ENCODE measurements around the gene LRRK1.
"Not testable (repeated sequence)": the region's sequence is repeated elsewhere in the genome, so short reads cannot be mapped to it uniquely, and the experiment has no call there.

Gene LRRK1

DNA sequence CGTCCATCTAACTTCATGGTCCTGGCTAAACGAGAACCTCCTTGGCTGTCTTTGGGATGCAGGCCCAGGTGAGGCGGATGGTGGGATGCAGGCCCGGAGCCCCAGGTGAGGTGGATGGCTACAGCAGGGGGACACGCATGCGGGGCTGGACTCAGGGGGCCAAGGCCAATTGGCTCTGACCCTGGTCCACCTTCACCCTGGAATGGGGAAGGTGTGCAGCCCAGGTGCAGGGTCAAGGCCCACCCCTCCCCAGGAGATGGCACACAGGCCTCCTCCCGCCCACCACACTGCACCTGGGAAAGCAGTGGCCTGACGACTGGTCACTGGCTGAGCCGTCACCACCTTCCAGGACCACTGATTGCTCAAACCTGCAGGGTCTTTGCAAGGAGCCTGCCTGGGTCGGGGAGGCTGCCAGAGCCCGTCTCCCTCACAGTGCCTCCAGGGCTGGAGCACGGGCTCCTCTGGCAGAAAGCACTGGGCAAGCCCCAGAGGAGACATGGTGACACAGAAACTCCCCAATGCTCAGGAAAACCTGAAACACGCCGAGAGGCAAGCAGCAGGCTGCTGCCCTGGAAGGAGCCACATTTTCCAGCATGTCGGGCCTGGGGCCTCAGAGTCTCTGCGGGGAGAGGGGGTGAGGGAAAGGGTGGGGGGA lies 159.6 kb downstream of the LRRK1 start:
- DNase-seq: no peak

DNA sequence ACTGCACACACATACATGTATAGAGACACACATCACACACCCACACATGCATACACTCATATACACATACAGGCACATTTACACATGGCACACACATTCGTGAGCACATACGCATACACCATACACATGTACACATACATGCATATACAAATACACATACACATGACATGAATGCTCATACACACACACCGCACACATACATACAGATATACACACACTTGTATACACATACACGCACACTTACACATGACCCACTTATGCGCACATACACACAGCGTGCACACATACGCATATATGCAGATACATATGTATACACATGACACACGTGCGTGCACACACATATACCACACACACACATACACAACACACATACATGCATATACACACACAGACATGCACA lies 162.7 kb downstream of the LRRK1 start:
- no peak for DNase-seq

DNA sequence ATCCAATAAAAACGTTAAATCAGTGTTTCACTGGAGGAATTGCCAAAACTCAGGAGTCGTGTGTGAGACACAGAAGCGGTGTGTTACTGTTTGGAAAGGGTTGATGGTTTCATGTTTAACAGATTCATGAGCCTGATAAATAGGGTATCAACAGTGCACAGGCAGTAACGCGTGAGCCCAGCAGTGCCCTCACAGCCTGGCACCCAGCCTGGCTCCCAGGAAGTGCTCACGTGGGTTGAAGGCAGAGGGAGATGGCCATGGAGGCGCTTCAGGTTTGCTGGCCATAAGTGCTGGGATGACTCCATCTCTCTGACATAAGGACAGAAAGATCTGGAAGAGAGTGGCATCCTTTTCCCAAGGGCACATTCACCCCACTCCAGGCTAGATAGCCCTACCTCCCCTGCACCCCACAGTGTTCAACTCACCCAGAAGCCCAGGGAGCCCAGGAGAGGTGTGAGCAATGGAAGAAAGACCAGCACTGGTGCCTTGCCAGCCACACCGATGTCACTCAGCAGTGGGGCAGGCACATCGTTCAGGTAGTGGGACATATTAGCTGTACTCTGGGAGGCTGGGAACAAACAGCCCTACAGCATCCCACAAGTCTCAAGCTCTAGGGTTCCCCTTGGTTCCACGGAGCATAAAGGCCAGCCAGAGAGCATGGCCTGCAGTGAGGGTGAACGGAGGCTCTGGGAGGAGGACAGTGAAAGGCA lies 164.3 kb downstream of the LRRK1 start:
- DNase-seq: no peak

DNA sequence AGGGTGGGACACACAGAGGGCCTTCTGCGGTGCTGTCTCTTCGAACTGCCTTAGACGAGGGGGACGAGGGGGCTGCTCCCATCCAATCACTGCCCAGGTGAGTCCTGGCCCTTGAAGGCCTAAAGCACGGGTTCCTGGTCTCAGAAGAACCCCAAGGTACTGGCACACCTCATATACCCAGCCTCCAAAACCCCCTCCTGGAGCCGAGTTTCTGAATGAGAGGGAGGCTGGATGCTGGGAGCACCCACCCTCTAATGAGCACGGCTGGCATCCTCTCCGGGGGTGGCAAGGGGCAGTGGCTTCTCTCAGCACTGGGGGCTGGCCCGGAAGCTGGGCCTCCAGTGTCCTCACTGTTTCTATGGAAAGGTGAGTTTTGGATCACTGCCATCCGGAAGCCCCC lies 165.6 kb downstream of the LRRK1 start:
- DNase-seq: no peak

DNA sequence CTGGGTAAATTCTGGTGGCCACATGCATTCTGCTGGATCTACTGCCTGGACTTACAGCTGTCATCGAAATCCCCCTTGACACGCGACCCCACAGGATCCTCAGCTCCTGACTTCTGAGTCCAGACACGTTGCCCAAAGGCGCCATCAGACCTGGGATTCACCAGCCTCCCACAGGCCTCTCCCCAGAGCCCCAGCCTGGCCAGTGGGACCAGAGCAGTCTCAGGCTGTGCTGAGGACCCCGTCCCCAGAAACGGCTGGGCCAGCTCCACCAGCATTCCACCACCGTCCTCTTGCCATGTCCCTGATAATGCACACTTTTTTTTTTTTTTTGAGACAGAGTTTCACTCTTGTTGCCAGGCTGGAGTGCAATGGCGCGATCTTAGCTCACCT lies 166.1 kb downstream of the LRRK1 start:
- no peak for DNase-seq

DNA sequence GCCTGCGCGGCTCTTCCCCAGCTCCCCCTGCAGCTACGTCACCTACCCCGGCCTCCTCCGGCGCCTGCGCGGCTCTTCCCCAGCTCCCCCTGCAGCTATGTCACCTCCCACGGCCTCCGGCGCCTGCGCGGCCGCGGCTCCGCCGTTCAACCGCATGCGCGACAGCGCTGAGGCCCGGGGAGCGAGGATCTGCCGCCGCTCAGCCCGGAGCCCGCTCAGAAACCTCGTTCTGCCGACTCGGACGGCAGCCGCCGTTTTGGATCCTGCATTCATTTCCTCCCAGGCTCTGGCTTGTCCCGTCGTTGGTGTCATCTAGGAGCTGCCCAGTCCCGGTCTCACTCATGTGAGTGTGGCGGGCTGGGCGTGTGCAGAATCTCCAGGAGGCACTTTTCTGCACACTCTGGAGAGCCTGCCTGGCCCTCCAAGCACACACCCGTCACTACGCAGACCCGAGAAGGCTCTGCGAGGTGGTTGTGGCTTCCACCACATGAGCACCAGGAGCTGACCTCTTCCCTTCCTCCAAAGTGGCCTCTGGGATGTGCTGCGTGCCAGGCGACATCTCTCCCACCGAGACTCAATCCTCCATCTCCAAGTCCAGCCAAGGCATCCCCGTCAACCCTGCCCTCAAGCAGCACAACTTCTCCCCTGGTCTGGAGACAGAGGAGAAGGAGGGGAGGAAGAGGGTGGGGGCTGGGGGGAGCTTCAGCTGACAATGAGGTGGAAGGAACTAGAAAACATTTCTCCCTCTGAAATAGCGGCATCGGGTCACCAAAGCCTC lies 167.4 kb downstream of the LRRK1 start:
- DNase-seq: no peak

DNA sequence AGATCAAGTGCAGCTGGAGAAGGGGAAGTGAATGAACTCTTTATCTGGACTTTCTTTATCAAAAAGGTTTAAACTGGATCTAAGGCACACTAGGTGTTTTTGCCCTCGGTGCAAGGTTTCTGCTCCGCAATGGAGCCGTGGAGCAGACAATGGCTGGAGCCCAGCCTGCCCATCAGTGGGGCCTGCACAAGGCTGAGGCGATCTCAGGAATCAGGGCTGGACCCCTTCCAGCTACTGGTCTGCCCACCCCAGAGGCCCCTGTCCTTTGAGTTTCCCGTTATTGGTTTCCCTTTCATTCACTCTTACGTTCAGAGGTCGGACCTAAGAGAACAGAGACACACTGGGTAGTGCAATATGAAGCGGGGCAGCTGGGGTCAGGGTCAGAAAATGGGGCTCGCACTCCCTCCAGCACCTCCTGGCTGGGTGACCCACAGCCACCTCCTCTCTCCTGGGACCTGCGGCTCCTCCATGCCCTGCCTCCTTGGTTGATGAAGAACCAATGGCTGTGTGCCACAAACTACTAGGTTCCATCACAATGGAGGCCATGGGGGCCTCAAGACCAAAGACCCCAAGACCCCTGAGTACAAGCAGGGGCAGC lies 168.1 kb downstream of the LRRK1 start:
- no peak for DNase-seq

DNA sequence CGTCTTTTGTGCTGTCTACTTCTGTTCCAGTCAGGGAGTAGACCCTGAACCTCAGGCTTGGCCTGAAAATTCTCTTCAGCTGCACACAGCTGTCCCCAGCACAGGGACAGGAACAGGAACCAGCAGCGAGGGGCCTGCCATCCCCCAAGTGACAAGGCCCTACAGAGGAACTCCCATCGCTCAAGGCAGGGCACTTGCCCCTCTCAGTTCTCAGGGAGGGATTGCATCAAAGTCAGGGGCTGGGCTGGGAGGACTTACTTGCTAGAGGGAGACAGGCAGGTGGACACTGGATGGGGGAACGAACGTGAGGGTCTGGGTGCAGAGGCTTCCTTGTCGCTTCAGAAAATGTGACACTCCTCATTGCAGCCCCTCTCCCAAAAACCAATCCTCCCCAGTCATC lies 169.1 kb downstream of the LRRK1 start:
- no peak for DNase-seq

DNA sequence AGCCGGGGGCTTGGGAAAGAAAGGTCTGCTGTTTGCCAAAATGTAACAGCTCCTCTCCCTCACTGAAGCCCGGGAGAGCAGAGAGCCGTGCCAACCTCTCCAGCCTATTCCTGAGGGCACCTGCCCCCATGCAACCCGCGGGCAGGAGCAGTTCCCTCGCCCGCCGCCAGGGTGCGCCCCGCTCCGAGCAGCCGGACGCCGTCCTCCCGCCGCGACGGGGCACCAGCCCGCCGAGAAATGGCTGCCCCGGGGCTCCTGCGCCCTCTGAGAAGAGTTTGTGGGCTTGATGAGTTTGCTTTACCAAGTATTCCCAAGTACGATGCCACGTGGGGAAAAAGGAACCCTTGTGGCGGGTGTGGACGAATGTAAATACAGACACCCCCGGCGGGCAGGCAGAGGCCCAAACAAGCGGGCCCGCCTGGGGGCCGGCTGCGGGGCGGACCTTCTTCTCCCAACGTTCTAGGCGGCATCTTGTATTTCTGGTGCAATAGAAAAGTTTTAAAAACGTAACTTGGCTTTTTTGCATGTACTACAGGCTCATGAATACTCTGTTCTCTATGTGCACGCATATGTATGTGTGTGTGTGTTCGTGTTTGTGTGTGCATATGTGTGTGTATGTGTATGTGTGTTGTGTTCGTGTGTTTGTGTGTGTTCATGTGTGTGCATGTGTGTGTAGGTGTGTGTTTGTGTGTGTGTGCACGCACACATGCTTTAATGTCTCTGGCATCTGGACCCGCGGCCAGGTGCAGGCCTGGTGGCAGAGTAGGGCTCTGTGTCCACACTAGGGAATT lies 169.8 kb downstream of the LRRK1 start:
- peak; percentile 84 for DNase-seq

DNA sequence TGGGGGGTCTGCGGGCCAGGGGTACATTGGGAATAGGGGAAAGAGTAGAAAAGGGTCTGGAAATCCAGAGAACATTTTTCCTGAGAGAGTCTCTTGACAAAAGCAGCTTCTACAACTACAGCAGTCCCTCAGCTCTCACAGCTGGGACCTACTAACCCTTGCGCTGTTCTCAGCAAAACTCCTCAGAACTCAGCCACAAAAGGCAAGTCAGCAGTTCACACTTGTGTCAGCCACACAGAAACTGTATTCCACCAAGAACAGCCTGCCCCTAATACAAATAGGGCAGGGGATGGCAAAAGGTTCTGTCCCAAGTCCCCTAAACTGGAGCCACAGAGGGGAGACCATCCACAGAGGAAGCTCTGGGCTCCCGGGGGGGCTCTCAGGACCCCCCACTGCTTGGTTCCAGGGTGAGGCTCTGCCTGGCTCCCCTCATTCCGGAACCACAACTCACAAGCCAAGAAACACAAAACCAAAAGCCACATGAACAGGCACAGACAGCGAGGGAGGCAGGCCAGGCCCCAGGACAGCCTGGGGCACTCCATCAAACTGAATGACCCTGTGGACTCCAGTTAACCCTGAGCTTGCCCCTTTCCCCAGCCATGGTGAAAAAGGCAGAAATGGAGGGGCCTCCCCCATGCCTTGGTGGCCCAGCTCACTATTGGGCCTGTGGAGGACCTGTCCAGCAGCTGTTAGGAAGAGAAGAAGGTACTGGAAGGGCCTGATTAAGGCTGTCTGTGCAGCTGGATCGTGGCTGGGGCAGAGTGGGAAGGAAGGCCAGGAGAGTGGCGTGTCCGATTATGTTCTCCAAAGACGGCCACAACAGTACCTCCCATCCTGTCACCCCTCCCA lies 170.6 kb downstream of the LRRK1 start:
- peak; percentile 25 for DNase-seq

DNA sequence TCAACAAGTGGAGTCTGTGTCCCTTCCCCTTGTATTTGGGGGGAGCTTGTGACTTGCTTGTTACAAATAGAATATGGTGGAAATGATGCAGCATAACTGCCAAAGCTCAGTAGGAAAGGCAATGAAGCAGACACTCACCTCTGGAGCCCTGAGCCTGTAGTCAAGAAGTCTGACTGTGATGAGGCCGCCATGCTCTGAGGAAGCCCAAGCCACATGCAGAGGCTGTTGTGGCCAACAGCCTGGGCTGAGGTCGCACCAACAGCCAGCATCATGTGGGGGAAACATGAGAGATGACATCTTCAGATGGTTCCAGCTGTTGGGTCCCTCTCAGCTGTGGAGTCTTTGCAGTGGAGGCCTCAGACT lies 171.3 kb downstream of the LRRK1 start:
- DNase-seq: no peak

DNA sequence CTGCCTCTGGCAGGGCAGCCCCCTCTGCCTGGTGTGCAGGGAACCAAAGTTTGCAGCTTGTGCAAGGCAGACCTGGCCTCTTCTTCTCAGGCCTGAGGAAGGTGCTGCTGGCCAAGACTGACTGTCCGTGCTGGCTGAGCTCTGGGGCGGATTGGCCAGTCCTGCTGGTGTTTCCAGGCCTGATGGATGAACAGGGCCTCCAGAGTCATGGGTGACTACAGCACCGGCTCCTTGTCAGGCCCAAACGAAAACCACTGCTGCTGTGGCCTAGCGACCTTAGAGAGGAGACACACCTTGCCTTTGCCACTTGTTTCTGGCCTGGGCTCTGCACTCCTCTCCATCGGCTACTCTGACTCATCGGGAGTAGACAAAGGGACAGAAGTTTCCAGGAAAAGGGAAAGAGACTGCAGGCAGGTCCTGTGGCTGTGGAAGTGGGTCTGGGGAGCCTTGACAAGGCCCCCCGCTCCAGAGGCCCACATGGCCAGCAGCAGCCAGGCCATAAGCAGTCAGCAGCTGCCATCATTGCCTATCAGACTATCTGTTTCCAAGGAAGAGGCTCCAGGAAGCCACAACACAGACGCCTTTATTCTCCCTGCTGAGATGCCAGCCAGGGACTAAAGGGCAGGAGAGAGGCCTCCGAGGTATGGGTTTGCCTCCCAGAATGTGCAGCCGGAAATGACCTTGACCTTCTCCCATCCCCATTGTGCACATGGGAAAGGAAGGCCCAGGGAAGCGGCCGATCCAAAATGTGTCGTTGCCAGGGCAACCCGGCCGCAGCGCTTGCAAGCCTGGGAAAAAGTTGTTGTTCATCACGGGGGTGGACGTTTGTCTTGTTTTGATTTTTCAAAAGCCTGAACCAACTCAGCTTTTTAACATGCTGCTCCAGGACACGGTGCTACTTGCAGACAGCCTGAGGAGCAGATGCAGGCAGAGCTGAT lies 172.2 kb downstream of the LRRK1 start:
- DNase-seq: no peak

DNA sequence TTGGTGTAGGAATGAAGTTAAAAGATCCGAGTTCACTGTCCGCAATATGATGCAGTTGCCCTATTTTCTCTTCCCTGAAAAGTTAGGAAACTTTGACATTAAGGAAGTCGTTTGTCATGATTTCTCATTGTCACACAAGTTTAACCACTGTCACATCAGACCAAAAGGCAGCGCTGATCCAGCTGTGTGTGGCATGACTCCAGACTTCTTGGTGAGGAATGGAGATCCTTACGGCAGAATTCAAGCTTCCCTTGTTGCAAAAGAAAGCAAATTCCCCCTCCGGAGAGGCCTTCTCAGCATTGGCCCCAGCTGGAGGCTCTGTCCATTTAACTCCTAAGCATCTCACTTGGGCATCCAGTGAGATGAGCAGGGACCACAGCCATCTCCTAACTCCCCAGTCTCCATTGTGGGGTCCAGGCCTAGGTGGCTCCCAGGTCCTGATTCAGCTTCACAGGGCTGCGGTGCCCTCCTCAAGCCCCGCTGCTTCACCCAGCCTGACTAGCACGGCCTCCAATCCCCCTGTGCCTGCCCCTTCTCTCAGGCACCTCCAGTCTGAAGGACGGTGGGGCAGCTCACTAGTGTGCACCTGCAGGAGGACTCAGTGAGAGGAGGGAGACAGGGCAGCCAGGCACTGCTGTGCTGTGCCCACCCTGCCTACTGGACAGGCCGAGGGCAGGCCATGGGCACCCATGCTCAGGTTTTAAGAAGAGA lies 173.2 kb downstream of the LRRK1 start:
- DNase-seq: no peak

DNA sequence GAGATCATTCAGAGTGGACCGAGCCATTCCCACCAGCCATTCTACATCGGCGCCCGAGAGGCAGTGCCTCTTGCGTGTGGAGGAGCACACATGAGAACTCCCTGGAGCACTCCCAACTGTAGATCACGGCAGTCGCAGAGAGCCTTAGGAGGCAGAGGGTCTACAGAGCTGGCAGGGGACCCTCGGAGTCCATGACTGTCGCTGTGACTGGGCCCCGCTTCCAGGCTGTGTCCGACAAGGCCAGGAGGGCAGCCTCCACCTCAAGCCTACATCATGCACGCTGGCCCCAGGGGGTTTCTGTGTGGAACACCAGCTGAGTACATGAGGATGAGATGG lies 173.7 kb downstream of the LRRK1 start:
- DNase-seq: no peak

DNA sequence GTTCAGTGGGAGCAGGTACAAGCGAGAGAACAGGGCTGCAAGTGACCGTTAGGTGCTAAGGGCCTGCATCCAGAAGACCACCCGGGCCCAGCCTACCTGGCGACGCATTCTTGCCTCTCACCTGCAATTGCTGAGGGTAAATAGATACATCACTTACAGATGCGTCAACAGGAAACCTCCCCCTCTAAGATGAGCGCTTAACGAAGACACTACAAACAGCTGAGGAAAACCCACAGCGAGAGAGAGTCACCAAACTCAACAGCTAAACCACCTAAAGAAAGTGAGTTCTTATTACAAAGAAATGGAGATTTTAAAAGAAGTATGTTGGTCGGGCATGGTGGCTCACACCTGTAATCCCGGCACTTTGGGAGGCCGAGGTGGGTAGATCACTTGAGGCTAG lies 174.8 kb downstream of the LRRK1 start:
- no peak for DNase-seq

DNA sequence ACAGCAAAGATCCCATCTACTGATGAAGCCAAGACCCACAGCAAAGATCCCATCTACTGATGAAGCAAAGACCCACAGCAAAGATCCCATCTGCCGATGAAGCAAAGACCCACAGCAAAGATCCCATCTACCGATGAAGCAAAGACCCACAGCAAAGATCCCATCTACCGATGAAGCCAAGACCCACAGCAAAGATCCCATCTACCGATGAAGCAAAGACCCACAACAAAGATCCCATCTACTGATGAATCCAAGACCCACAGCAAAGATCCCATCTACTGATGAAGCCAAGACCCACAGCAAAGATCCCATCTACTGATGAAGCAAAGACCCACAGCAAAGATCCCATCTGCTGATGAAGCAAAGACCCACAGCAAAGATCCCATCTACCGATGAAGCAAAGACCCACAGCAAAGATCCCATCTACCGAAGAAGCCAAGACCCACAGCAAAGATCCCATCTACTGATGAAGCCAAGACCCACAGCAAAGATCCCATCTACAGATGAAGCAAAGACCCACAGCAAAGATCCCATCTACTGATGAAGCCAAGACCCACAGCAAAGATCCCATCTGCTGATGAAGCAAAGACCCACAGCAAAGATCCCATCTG lies 176.7 kb downstream of the LRRK1 start:
- not testable (repeated sequence) for DNase-seq

DNA sequence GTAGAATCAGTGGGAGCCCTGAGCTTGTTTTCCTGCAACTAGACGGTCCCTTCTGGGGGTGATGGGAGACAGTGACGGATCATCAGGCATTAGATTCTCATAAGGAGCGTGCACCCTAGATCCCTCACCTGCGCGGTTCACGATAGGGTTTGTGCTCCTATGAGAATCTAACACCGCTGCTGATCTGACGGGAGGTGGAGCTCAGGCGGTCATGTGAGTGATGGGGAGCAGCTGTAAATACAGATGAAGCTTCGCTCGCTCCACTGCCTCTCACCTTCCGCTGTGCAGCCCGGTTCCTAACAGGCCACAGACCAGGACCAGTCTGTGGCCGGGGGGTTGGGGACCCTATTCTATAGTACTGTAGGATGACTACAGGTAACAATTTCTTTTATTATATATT lies 178.0 kb downstream of the LRRK1 start:
- no peak for DNase-seq

DNA sequence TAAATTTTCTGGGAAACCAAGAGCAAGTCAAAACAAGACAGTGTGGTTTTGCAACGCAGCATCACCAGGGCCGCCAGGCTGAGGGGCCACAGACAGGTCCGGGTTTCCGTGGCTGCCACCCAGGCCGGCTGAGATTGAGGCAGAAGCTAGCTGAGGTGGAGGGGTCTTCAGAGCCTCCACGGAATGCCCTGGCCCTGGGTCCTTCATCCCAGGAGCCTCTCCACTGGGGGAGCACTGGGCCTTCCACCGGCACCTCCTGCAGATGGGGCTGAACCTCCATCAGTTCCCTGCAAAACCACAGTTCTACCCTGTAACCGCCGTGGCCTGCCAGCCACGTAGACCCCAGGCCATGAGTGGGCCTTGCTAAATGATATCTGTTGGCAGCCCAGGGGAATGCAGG lies 180.0 kb downstream of the LRRK1 start:
- peak; percentile 71 for DNase-seq

DNA sequence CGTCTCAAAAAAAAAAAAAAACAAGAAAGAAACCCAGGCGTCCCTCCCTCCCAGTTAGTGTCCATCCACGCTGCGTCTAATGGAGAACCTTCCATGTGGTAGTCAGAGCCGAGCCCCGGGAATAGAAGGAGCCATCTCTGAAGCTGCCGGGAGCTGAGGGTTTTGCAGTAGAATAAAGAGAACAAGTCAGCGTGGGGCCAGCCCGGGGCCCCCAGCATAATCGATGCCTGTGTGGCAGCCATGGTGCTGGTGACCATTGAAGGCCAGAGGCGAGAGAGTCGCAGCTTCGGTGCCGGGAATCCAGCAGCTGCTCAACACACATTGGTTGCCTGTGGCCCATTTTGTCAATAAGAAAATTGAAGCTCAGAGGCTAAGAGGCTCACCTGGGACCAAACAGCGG lies 181.0 kb downstream of the LRRK1 start:
- DNase-seq: no peak

All from activated CD4-positive, alpha-beta T cell treated with anti-CD3 and anti-CD28 coated beads, Interleukin-2, amount 50 U/mL, for 16 hours (primary cell).